Breast epithelium (tissue), 4 donors: Measurements from ENCODE around the gene RBM19. TPM values are rescaled to one million over a fixed set of nuclear protein-coding genes. Genes with fewer than 3 reads are reported as not detected.

ENCODE experiments used
- DNase-seq, 2 donors: peaks; one replicate each; pipeline ENCODE4 v3.0.0-alpha.2; 2019; ENCODE audit warnings: low spot score in 2 of 2
- H3K27ac ChIP-seq, 2 donors: fragments of 200-600 bp; sonication (generic) in 1 of 2; one replicate each; pipeline ENCODE4 v1.5.1; 2016 to 2019; ENCODE audit warnings: mild to moderate bottlenecking in 1 of 2
- H3K27me3 ChIP-seq, 2 donors: fragments of 200-600 bp; sonication (generic) in 1 of 2; one replicate each; pipeline versions ENCODE4 v1.5.1 to v1.6.0; 2017 to 2019; ENCODE audit warnings: control low read depth in 1 of 2, mild to moderate bottlenecking in 1 of 2
- H3K36me3 ChIP-seq: fragments of 200-600 bp; one replicate; pipeline ENCODE4 v1.5.1; 2019
- H3K4me1 ChIP-seq, 2 donors: fragments of 200-600 bp; sonication (generic); one replicate each; pipeline ENCODE4 v1.5.1; 2016 to 2019; ENCODE audit warnings: control low read depth in 1 of 2
- H3K4me3 ChIP-seq, 3 donors: fragments of 200-600 bp; sonication (generic); 1 replicate in 2 of 3; 2 replicates in 1 of 3; pipeline ENCODE4 v1.5.1; 2016 to 2019; ENCODE audit warnings: mild to moderate bottlenecking in 3 of 3, moderate library complexity in 2 of 3
- H3K9me3 ChIP-seq, 2 donors: fragments of 200-600 bp; sonication (generic) in 1 of 2; one replicate each; pipeline ENCODE4 v1.5.1; 2016 to 2019; ENCODE audit warnings: control low read depth in 1 of 2
- POLR2A ChIP-seq: fragments of 450-650 bp; IDR thresholded peaks from one replicate; pipeline ENCODE4 v1.6.1; 2016; ENCODE audit warnings: antibody characterized with exemption, mild to moderate bottlenecking, moderate library complexity
- POLR2AphosphoS5 ChIP-seq, 3 donors: sonication (generic); formaldehyde crosslinking; IDR thresholded peaks; one replicate each; pipeline ENCODE4 v1.6.1; 2017; ENCODE audit warnings: antibody characterized with exemption in 3 of 3
- intact Hi-C: fragments of 100-400 bp; cut with DNase I; formaldehyde crosslinking; loops from one replicate; pipeline ENCODE4 v1.15.1; 2023; ENCODE audit warnings: low total_unique reads
- total RNA-seq, 3 donors: library from RNA; depleted of rRNA; stranded (reverse); fragments of >200 nt; gene quantifications; one replicate each; pipeline ENCODE4 v1.1.0, GENCODE V29; 2016
- TF ChIP-seq, protein P1 (sequence below), 3 donors: fragments of 450-650 bp; IDR thresholded peaks; one replicate each; pipeline ENCODE4 v1.5.1; 2016 to 2017; ENCODE audit warnings: antibody characterized with exemption in 3 of 3, mild to moderate bottlenecking in 3 of 3, moderate library complexity in 3 of 3

RBM19 gene
- total RNA-seq, 3 donors from 2014 or later = 28.8 to 43.3 (median 42.6) TPM

DNA sequence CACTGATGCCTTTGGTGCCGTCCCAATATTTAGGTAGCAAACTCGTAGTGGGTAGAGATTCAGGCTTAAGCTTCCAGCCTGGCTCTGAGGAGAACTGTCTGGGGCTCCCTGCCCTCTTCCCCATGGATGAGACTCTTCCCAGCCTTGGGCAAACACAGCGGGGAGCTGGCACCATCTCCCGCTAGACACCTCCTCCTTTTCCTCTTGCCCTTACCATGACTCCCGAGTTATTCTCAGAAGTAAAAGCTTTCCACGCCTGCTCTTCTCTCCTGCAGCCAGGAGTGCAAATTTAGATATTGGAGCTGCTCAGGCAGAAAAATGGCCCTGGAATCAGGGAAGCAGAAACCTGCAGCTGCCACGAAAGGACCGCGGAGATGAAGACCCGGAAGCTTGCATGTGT is 45.6 kb upstream of the RBM19 start:
- intact Hi-C loops = no loop called here
- Histone ChIP-seq H3K27me3 (peaks cover 0 to 32% of the 10 kb centered on the region in 2 donors), H3K4me3 (no peak overlapping the region), H3K27ac (no peak overlapping the region), H3K36me3 (no peaks in the 10 kb centered on the region), H3K4me1 (no peaks in the 10 kb centered on the region), H3K9me3 (no peaks in the 10 kb centered on the region)
- TF ChIP-seq POLR2AphosphoS5 (IDR thresholded peaks at IDR 0.05) (no peak), POLR2A (no peak)
- TF ChIP-seq, protein P1, sequence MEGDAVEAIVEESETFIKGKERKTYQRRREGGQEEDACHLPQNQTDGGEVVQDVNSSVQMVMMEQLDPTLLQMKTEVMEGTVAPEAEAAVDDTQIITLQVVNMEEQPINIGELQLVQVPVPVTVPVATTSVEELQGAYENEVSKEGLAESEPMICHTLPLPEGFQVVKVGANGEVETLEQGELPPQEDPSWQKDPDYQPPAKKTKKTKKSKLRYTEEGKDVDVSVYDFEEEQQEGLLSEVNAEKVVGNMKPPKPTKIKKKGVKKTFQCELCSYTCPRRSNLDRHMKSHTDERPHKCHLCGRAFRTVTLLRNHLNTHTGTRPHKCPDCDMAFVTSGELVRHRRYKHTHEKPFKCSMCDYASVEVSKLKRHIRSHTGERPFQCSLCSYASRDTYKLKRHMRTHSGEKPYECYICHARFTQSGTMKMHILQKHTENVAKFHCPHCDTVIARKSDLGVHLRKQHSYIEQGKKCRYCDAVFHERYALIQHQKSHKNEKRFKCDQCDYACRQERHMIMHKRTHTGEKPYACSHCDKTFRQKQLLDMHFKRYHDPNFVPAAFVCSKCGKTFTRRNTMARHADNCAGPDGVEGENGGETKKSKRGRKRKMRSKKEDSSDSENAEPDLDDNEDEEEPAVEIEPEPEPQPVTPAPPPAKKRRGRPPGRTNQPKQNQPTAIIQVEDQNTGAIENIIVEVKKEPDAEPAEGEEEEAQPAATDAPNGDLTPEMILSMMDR (IDR thresholded peaks at IDR 0.05) = no peak
- no peak for DNase-seq

DNA sequence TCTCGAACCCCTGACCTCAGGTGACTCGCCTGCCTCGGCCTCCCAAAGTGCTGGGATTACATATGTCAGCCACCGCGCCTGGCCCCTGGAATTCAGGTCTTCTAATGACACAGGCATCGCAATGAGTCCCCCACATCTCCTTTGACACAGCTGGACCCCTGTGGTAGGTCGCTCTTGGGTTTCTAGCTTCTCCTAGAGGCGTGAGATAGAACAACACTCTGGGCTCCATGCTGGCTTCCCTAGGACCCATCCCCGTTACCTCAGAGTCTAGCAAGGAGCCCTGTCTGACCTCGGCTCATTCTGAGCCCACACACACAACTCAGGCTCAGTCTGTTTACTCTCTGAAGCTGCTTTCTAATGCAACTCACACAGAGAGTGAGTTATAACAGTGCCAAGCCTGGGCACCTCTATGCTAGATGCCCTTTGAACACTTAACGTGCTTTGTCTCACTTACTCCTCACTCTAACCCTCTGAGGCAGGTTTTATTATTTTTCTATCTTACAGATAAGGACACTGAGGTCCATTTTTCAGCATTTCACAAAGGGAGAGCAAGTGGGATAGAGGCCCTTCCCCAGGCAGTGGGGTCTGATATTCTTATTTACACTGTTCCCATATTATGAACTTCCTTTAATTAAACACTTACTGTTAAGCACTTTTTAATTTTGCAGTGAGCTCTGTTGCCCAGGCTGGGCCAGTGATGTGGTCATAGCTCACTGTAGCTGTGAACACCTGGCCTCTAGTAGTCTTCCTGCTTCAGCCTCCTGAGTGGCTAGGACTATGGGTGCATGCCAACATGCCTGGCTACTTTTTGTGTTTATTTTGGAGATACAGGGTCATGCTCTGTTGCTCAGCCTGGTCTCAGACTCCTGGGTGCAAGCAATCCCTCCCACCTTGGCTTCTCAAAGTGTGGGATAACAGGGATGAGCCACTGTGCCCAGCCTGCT is 40.6 kb upstream of the RBM19 start:
- H3K27me3 ChIP-seq = peaks cover 0 to 33% of the 10 kb centered on the region in 2 donors
- H3K4me3 ChIP-seq = no peak overlapping the region
- intact Hi-C loops = no loop called here
- no peaks in the 10 kb centered on the region for H3K36me3 ChIP-seq
- no peaks in the 10 kb centered on the region for H3K9me3 ChIP-seq
- no peak for DNase-seq
- H3K27ac ChIP-seq = no peak overlapping the region
- TF ChIP-seq POLR2A (no peak), POLR2AphosphoS5 (IDR thresholded peaks at IDR 0.05) (no peak)
- TF ChIP-seq, protein P1 (IDR thresholded peaks at IDR 0.05) = no peak
- H3K4me1 ChIP-seq = no peaks in the 10 kb centered on the region

DNA sequence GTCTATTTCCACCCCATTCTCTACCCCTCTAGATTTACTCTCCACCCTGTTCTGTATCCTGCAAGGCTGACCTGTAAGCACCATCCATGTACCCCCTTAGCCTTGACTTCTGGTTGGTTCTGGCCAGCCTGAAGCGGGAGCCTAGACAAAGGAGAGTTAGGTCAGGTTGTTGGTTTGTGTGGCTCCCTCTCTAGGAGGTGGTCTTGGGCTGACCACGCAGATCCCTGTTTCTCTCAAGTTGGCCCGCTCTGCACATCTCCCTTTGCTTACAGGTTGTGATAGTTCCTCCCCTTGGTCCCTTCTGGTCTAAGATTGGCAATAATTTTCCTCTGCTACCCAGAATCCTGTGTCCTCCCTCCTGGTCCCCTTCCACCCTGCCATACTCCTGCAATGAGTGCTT is 38.3 kb upstream of the RBM19 start:
- Histone ChIP-seq H3K27me3 (peaks cover 0 to 27% of the 10 kb centered on the region in 2 donors), H3K27ac (no peak overlapping the region), H3K4me1 (no peaks in the 10 kb centered on the region), H3K36me3 (no peaks in the 10 kb centered on the region), H3K9me3 (no peaks in the 10 kb centered on the region), H3K4me3 (no peak overlapping the region)
- intact Hi-C loops = loop anchor here (5.0 kb wide), 1 partner anchor 693 kb away; no protein-coding TSS in a partner anchor
- DNase-seq = no peak
- TF ChIP-seq, protein P1 (IDR thresholded peaks at IDR 0.05) = no peak
- TF ChIP-seq POLR2A (no peak), POLR2AphosphoS5 (IDR thresholded peaks at IDR 0.05) (no peak)

DNA sequence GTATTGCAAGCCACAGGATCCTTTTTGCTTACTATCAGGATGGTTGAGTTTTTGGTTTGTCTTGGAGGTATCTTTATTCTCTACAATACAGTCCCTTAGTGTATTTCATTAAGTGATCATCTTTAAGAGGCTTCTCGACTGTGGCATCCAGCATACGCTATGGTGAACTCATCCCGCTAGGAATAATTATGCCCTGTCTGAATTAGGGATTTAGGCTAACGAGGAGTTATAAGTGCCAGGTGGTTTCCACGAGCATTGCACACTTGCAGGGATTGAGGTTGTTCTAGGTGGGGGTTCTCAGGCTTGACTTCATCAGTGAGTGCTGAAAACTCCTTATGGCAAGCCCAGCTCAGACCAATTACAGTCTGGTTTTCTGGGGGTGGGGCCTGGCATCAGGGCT is 37.2 kb upstream of the RBM19 start:
- Histone ChIP-seq H3K4me1 (no peaks in the 10 kb centered on the region), H3K36me3 (no peaks in the 10 kb centered on the region), H3K9me3 (no peaks in the 10 kb centered on the region), H3K4me3 (no peak overlapping the region), H3K27me3 (peaks cover 0 to 21% of the 10 kb centered on the region in 2 donors), H3K27ac (no peak overlapping the region)
- DNase-seq = no peak
- TF ChIP-seq, protein P1 (IDR thresholded peaks at IDR 0.05) = no peak
- TF ChIP-seq POLR2A (no peak), POLR2AphosphoS5 (IDR thresholded peaks at IDR 0.05) (no peak)
- intact Hi-C loops = loop anchor here (5.0 kb wide), 1 partner anchor 694 kb away; no protein-coding TSS in a partner anchor
